Hepatic stellate cell (primary cell): ENCODE data around the gene XPNPEP1.

ENCODE experiments used
- DNase-seq: peaks from one replicate; pipeline ENCODE4 v3.0.0; 2011; ENCODE audit warnings: low spot score

Gene XPNPEP1

GRCh38 chr10:109922976-109923921 is at the start of gene XPNPEP1:
Gene XPNPEP1 (minus strand): TSS chr10:109923511. CDS start chr10:109923433, 78 bp downstream.
- peak; percentile 88 for DNase-seq

DNA sequence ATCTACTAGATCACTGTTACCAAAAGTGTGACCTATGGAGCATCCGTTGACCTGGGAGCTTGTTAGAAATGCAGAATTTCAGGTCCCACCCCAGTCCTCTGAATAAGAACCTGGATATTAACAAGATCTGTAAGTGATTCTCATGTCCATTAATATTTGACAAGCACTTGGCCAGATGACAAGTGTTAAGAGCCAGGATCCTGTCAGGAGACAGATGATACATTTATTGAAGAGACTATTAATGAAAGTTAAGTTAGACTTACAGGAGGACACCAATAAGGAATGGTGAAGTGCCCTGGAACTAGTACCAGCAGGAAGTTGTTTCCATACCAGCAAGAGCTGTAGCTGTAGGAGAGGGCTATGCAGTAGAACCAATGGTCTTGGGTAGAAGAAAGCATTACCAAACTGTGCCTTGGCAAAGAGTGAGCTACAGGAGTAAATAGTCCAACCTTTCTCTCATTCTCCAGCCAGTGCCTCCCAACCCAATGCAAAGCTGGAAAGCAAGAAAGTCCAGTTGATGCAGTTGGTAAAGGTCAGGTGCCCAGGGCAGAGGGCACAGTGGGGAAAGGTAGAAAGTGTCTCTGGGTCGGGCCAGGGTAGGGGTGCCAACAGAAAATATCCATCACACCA is 49.2 kb upstream of the XPNPEP1 start:
- DNase-seq, result no peak

DNA sequence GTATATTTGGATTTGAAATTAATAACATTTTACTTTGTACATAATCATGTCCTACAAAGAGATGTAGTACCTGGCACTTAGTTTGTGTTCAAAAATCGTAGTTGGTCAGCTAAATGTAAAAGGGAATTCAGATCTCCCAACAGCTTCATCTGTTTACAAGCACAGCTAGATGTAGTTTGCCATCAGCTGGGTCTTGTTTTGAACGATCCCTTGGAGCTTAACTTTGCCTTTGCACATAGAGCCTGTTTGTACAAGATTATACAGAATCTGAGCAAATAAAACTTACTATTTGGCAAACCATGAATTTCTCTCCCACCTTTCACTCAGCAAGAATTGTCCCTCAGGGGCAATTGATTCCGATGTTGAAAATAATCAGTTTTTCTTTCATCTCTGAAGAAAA is 48.3 kb upstream of the XPNPEP1 start:
- DNase-seq, result no peak

DNA sequence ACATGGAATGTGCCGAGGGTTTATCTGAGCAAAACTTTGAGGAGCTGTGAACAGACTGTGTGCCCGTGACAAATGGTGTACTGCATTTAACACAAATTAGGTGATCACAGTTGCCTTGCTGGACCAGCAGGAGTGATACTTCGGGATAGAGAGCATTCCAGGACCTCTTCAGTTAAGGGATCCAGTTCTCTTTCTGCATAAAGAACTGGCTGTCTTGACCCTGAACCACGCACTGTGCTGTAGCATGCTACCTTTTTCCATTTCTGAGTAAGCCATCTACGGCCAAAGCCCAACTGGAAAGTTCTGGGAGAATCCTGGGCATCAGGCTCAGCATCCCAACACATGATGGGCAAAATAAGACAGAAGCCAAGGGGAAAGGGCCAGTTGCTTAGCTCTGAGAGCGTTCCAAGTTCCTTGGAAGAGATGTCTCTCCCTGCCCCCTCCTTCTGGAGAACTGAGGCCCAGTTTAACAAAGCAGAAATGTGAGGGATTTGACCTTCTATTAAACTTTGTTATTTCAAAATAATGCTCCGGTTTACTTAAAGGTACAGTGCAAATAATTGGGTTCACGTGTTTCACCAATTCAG is 46.5 kb upstream of the XPNPEP1 start:
- no peak for DNase-seq

- no peak for DNase-seq
Measured at GRCh38 chr10:109968953-109969759, 45.8 kb upstream of the XPNPEP1 start.

DNA sequence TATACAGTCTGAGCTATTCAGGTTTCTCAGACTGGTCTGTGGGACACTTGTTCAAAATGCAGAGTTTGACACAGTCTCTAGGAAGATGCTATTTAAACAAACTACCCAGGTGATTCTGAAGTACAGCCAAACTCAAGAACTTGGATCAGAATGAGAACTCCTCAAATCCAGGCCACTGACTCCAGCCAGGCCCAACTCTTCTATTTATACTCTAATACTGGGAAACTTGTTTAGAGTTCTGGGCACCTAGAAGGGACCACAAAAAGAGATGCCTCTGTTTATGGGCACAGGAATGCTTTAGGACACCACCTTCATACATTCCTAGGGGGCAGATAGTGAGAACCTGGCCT is 44.4 kb upstream of the XPNPEP1 start:
- no peak for DNase-seq

DNA sequence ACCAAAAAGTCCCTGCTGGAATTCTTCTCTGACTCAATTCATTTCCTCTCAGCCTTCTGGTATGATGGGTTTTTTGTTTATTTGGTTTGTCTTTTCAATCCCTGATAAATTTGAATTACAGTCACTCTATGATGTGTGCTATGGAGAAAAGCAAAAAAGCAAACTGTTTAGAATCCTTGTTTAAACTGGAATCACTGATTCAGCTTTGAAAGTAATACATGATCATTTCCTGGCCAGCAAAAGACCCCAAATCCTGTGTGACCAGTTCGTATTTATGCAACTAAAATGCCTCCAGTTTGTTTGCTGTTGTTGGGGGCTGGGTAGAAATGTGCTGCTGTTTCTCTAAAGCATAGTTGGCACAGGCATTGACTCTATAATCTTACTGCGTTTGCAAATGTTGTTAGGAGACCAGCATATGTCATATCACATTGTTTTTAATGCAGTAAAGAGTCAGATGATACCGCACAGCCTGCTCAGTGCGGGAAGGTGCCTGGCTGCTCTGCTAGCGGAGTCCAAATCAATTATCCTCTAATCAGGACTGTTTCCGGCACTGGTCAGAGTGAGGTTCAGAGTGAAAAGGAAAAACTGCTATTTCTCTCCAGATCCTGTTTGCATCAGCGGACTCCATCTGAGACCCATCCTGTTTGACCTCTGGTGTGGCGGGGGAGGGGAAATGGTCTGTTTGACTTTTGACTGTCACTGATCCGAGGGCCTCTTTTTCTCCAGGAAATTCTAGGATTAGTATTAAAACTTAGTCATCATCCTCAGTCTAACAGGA is 43.8 kb upstream of the XPNPEP1 start:
- DNase-seq, result peak; percentile 60

- no peak for DNase-seq
Measured at GRCh38 chr10:109964318-109964717, 41.0 kb upstream of the XPNPEP1 start.

DNA sequence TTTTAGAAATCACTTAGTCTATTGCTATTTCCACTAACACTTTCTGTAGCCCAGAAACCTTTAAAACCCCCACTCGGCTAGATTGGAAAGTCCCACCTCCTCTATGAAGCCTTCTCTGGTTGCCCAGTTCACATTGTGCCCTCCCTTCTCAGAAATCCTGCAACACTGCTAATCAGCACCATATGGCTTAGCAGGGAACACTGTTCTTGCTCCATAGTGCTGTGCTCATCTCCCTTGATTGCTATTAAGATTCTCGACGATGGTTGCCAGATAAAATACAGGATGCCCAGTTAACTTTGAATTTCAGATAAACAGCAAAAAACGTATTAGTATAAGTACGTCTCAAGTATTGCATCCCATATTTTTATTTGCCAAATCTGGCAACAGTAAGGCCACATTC is 40.1 kb upstream of the XPNPEP1 start:
- no peak for DNase-seq

GRCh38 chr10:109962247-109962646 is 38.9 kb upstream of the XPNPEP1 start:
- DNase-seq, result peak; percentile 34

DNA sequence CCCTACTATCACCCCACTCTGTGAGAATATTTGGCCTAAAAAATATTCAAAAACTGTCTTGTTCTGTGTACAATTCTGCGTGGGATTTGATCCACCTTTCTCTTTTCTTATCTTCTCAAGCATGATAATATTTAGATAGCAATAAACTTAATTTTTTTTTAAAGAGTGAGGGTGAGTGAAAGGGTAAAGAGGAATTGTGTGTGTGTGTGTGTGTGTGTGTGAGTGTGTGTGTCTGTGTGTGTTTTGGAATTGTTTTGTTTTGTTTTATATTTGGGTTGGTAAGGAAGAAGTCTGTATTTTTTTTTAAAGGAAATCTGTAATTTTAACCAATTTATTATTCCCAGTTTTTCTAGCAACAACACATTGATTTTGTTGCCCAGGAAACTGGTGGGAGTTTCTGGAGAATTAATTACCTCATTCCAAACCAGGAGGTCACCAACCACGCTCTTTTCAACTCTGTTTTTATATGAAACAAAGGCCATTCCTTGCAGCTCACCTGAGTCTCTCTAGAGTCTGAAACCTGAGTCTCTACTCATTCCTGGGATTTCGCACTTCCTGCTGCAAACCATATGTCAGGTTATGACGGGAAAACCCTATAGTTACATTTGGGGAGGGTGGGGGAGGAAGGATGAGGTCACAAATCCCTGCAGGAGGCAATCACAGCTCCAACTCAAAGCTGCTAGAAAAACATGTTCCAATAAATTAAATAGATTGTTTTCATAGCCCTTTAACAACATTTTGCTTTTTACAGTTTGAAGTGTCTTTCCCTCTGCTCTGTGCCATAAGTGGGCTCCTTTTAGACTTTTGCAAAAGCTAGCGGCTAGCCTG is 38.1 kb upstream of the XPNPEP1 start:
- DNase-seq, result no peak

DNA sequence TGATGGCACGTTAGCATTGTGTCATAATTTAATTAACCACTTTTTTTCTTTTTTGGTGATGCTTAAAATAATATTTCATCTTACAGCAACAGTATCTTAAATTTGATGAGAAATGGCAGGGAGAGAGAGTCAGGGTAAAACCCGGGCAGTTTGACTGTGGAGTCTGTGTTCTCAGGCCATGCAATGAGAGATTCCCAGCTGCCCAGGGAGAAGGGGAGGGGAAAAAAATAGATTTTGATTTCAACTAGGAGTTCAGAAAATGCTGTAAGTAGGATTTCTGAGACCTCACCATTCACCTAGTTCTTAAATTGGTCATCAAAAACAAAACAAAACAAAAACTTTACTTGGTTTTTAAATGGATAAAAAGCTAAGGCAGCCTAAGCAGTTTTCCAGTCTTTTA is 37.4 kb upstream of the XPNPEP1 start:
- no peak for DNase-seq

- no peak for DNase-seq
Measured at GRCh38 chr10:109959259-109960145, 36.2 kb upstream of the XPNPEP1 start.

DNA sequence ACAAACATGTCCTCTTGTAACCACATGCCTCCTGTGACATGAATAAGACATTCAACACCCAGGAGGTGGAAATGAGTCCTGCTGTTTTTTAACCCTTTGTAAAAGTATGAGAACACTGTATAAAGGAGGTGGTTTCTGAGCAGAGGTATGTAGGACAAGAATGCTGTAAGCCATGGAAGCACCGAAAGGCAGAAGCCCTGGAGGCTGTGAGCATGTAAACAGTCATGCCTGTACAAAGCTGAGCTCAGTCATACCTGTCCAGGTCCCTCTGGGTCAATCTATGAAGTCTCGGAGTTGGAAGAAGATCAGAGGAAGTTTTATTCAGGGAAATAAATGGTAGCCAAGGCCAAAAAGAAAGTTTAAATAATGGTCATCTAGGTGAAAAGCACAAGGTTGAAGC is 34.7 kb upstream of the XPNPEP1 start:
- no peak for DNase-seq

- DNase-seq, result no peak
Measured at GRCh38 chr10:109957092-109957797, 33.9 kb upstream of the XPNPEP1 start.

DNA sequence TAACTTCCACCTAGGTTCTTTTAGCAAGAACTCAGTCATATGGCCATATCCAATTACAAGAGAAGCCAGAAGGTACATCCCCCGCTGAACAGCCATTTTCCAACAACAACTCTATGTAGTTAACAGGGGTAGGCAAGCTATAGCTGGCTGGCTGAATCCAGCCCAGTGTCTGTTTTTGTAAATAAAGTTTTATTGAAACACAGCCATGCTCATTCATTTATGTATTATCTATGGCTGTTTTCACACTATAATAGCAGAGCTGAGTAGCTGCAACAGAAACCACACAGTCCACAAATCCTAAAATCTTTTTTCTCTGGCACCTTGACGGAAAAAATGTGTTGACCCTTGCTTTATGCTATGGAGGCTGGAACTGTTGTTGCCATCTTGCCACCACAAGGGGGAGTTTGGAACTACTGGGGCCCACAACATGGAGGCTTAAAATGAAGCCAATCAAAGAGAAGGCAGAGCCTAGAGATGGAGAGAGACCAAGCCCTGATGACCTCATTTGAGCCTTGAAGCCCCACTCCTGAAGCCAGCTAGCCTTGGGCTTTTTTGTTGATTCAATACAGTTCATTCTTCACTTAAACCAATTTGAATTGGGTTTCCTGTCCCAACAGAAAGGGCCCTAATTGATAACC is 33.3 kb upstream of the XPNPEP1 start:
- DNase-seq, result peak; percentile 48

GRCh38 chr10:109953766-109954165 is 30.5 kb upstream of the XPNPEP1 start:
- no peak for DNase-seq

DNA sequence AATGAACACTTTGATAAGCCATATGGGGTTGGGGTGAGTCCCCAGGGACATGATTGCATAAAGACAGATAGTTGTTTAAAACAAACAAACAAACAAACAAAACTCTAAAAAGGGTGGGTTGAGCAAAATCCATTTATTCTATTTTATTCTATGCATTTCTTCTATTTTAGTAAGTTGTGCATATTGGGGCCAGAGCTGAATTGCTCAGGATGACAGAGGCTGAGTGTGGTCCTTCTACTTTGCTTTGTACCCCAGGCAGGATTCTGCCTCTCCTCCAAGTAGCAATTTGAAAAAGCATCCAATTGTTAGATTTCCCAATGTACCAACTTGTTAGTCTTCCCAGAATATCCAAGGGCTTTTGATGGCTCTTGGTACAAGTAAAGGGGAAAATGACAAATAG is 29.2 kb upstream of the XPNPEP1 start:
- DNase-seq, result no peak
